GM12878 (cell line): ENCODE measurements around the gene WTAP. TPM values are rescaled to one million over a fixed set of nuclear protein-coding genes. Genes with fewer than 3 reads are reported as not detected.

Experiments
- CBX5 ChIP-seq: sonication (generic); IDR thresholded peaks from 2 replicates; pipeline ENCODE4 v1.6.1; 2016; ENCODE audit warnings: low read depth, moderate library complexity, mild to moderate bottlenecking, inconsistent platforms
- E2F4 ChIP-seq: IDR thresholded peaks from 2 replicates; pipeline ENCODE4 v1.6.1; 2012; ENCODE audit warnings: low read depth, low read length, improper control_type of control experiment
- HDGF ChIP-seq: fragments of 450-650 bp; IDR thresholded peaks from 2 replicates; pipeline ENCODE4 v1.6.1; 2016; ENCODE audit warnings: antibody characterized with exemption
- MEF2B ChIP-seq: fragments of 450-650 bp; IDR thresholded peaks from 2 replicates; pipeline ENCODE4 v1.6.1; 2018; ENCODE audit warnings: mild to moderate bottlenecking, moderate library complexity; ENCODE audit not compliant: partially characterized antibody, poor library complexity, severe bottlenecking
- PAX8 ChIP-seq: fragments of 450-650 bp; IDR thresholded peaks from 2 replicates; pipeline ENCODE4 v1.6.1; 2017; ENCODE audit warnings: mild to moderate bottlenecking, moderate library complexity
- RBBP5 ChIP-seq: fragments of 200-600 bp; sonication (generic); conservative IDR thresholded peaks from 2 replicates; pipeline ENCODE4 v1.6.1; 2016
- RFX5 ChIP-seq: IDR thresholded peaks from 2 replicates; pipeline ENCODE4 v1.6.1; 2011; ENCODE audit warnings: low read depth, low read length, improper control_type of control experiment
- SREBF2 ChIP-seq: IDR thresholded peaks from 2 replicates; pipeline ENCODE4 v1.6.1; 2012; ENCODE audit warnings: mild to moderate bottlenecking, low read length
- YBX1 ChIP-seq: fragments of 450-650 bp; IDR thresholded peaks from 2 replicates; pipeline ENCODE4 v1.6.1; 2016; ENCODE audit warnings: antibody characterized with exemption
- ZNF207 ChIP-seq: fragments of 450-650 bp; IDR thresholded peaks from 2 replicates; pipeline ENCODE4 v1.6.1; 2014; ENCODE audit warnings: antibody characterized with exemption, mild to moderate bottlenecking, borderline replicate concordance
- polyA plus RNA-seq, 11 experiments: library from polyadenylated mRNA; depleted of rRNA in 4 of 11; unstranded in 6 of 11; stranded (reverse) in 5 of 11; fragments of >200 nt; fragmentation: Nextera tagmentation in 4 of 11; fragmentation: Illumina TruSeq in 1 of 11; extraction: Ambion mirVana in 4 of 11; extraction: Trizol in 1 of 11; gene quantifications; 1 replicate in 1 of 11; 2 replicates in 10 of 11; pipeline versions ENCODE4 v1.2.1 to v1.2.3, GENCODE V29; 2011 to 2016; ENCODE audit warnings: inconsistent platforms in 2 of 11, missing spikeins in 2 of 11, low read depth in 1 of 11
- total RNA-seq, 4 experiments: library from RNA; depleted of rRNA in 3 of 4; stranded (reverse); fragments of >200 nt in 3 of 4; fragmentation: Illumina TruSeq in 1 of 4; extraction: Trizol in 1 of 4; gene quantifications; 2 replicates each; pipeline versions ENCODE4 v1.2.1 to v1.2.3, GENCODE V29; 2013 to 2021
- TF ChIP-seq, protein P1 (sequence below): IDR thresholded peaks from 2 replicates; pipeline ENCODE4 v1.6.1; 2011; ENCODE audit warnings: low read depth, low read length, improper control_type of control experiment, borderline replicate concordance

The WTAP gene
- total and polyA plus RNA-seq, 10 of the 15 experiments (the other 5 are each of a cell fraction or from before 2014, with no cell fraction given), result 38.7 to 132 (median 83.1) TPM

- TF ChIP-seq E2F4 (no peak), SREBF2 (no peak), RFX5 (no peak), ZNF207 (no peak), RBBP5 (no peak), MEF2B (no peak), YBX1 (no peak), HDGF (0 out of 2 replicates have a peak, but pooled peaks have one; percentile 43), CBX5 (no peak), PAX8 (no peak)
- TF ChIP-seq, protein P1, sequence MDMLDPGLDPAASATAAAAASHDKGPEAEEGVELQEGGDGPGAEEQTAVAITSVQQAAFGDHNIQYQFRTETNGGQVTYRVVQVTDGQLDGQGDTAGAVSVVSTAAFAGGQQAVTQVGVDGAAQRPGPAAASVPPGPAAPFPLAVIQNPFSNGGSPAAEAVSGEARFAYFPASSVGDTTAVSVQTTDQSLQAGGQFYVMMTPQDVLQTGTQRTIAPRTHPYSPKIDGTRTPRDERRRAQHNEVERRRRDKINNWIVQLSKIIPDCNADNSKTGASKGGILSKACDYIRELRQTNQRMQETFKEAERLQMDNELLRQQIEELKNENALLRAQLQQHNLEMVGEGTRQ, result no peak
Measured at GRCh38 chr6:159693128-159693893, 34.0 kb upstream of the WTAP start, which contains the start of gene SOD2 (continued).
